Prostate gland (tissue), 2 donors: ENCODE measurements around the gene SRGAP2C. TPM values are rescaled to one million over a fixed set of nuclear protein-coding genes. Genes with fewer than 3 reads are reported as not detected.
"Not testable (repeated sequence)": the region's sequence is repeated elsewhere in the genome, so short reads cannot be mapped to it uniquely, and the experiment has no call there.

Source experiments
- DNase-seq: peaks from one replicate; pipeline ENCODE4 v3.0.0-alpha.2; 2019; ENCODE audit warnings: low spot score
- H3K27ac ChIP-seq, 2 donors: fragments of 200-600 bp; sonication (generic); 2 replicates each; pipeline ENCODE4 v1.5.1; 2017 to 2019
- H3K27me3 ChIP-seq: fragments of 200-600 bp; sonication (generic); replicated peaks from 2 replicates; pipeline ENCODE4 v1.5.1; 2019; ENCODE audit not compliant: insufficient read depth
- H3K36me3 ChIP-seq, 2 donors: fragments of 200-600 bp; sonication (generic); 1 replicate in 1 of 2; 2 replicates in 1 of 2; pipeline versions ENCODE4 v1.5.1 to v1.8.1; 2017 to 2019
- H3K4me1 ChIP-seq: fragments of 200-600 bp; sonication (generic); replicated peaks from 2 replicates; pipeline ENCODE4 v1.5.1; 2019
- H3K4me3 ChIP-seq, 2 donors: fragments of 200-600 bp; sonication (generic); 2 replicates each; pipeline ENCODE4 v1.5.1; 2017 to 2019
- H3K9me3 ChIP-seq: fragments of 200-600 bp; sonication (generic); 2 replicates; pipeline ENCODE4 v1.5.1; 2017
- WGBS: methylation state at CpG from one replicate; pipeline ENCODE4 v1.1.5; 2018; 5-methylcytosine and 5-hydroxymethylcytosine counted together
- intact Hi-C: fragments of 100-400 bp; cut with DNase I; formaldehyde crosslinking; loops from one replicate; pipeline ENCODE4 v1.14.2; 2022
- total RNA-seq, 2 donors: library from RNA; depleted of rRNA; stranded (reverse); fragments of >200 nt; gene quantifications; one replicate each; pipeline ENCODE4 v1.1.0, GENCODE V29; 2016

SRGAP2C gene
- total RNA-seq, 2 donors from 2014 or later: 5.2 to 15.6 TPM

- intact Hi-C loops, H3K36me3 ChIP-seq, DNase-seq, H3K27ac ChIP-seq, H3K4me3 ChIP-seq, H3K4me1 ChIP-seq, H3K27me3 ChIP-seq, H3K9me3 ChIP-seq: not testable (repeated sequence)
- WGBS: 100% methylated on average over 2 of the region's 2 CpGs
Measured at GRCh38 chr1:121301876-121302275, 117.1 kb downstream of the SRGAP2C start.

- H3K4me1 ChIP-seq, H3K36me3 ChIP-seq, H3K4me3 ChIP-seq, H3K27me3 ChIP-seq, intact Hi-C loops, H3K27ac ChIP-seq, H3K9me3 ChIP-seq, DNase-seq: not testable (repeated sequence)
- WGBS: no CpG with 5 or more reads among the region's 3 CpGs
Measured at GRCh38 chr1:121307759-121308158, 123.0 kb downstream of the SRGAP2C start.

- H3K9me3 ChIP-seq, H3K27ac ChIP-seq, H3K4me1 ChIP-seq, H3K36me3 ChIP-seq, DNase-seq, H3K4me3 ChIP-seq, H3K27me3 ChIP-seq, intact Hi-C loops: not testable (repeated sequence)
Measured at GRCh38 chr1:121315509-121315908, 130.7 kb downstream of the SRGAP2C start.

- H3K9me3 ChIP-seq, H3K36me3 ChIP-seq, H3K4me3 ChIP-seq, intact Hi-C loops, H3K4me1 ChIP-seq, H3K27me3 ChIP-seq, H3K27ac ChIP-seq, DNase-seq: not testable (repeated sequence)
- whole genome bisulfite sequencing: 47% methylated on average over 2 of the region's 3 CpGs
Measured at GRCh38 chr1:121316081-121316480, 131.3 kb downstream of the SRGAP2C start.

- H3K4me1 ChIP-seq, H3K4me3 ChIP-seq, H3K36me3 ChIP-seq, intact Hi-C loops, H3K9me3 ChIP-seq, H3K27ac ChIP-seq, H3K27me3 ChIP-seq, DNase-seq: not testable (repeated sequence)
- whole genome bisulfite sequencing: 71% methylated on average over 4 of the region's 11 CpGs
Measured at GRCh38 chr1:121317491-121318468, 133.0 kb downstream of the SRGAP2C start.

GRCh38 chr1:121318687-121319086 is 133.9 kb downstream of the SRGAP2C start:
- H3K36me3 ChIP-seq, intact Hi-C loops, DNase-seq, H3K27me3 ChIP-seq, H3K9me3 ChIP-seq, H3K27ac ChIP-seq, H3K4me3 ChIP-seq, H3K4me1 ChIP-seq: not testable (repeated sequence)
- WGBS: 0% methylated on average over 1 of the region's 2 CpGs

GRCh38 chr1:121321660-121322059 is 136.9 kb downstream of the SRGAP2C start:
- H3K4me3 ChIP-seq, intact Hi-C loops, H3K4me1 ChIP-seq, H3K36me3 ChIP-seq, DNase-seq, H3K27ac ChIP-seq, H3K9me3 ChIP-seq, H3K27me3 ChIP-seq: not testable (repeated sequence)
- WGBS: no CpG with 5 or more reads among the region's 1 CpG

- H3K4me3 ChIP-seq, H3K27me3 ChIP-seq, H3K4me1 ChIP-seq, H3K36me3 ChIP-seq, DNase-seq, H3K9me3 ChIP-seq, H3K27ac ChIP-seq, intact Hi-C loops: not testable (repeated sequence)
Measured at GRCh38 chr1:121324726-121325125, 140.0 kb downstream of the SRGAP2C start.

GRCh38 chr1:121332141-121332540 is 147.4 kb downstream of the SRGAP2C start:
- H3K36me3 ChIP-seq, intact Hi-C loops, DNase-seq, H3K4me1 ChIP-seq, H3K27ac ChIP-seq, H3K9me3 ChIP-seq, H3K4me3 ChIP-seq, H3K27me3 ChIP-seq: not testable (repeated sequence)

GRCh38 chr1:121332599-121333562 is 148.1 kb downstream of the SRGAP2C start:
- DNase-seq, H3K27ac ChIP-seq, H3K36me3 ChIP-seq, intact Hi-C loops, H3K4me1 ChIP-seq, H3K4me3 ChIP-seq, H3K27me3 ChIP-seq, H3K9me3 ChIP-seq: not testable (repeated sequence)
- WGBS: no CpG with 5 or more reads among the region's 8 CpGs

- WGBS: no CpG with 5 or more reads among the region's 1 CpG
- H3K9me3 ChIP-seq, H3K27ac ChIP-seq, intact Hi-C loops, DNase-seq, H3K4me1 ChIP-seq, H3K36me3 ChIP-seq, H3K4me3 ChIP-seq, H3K27me3 ChIP-seq: not testable (repeated sequence)
Measured at GRCh38 chr1:121337958-121338357, 153.2 kb downstream of the SRGAP2C start.

- H3K36me3 ChIP-seq, H3K27ac ChIP-seq, H3K4me1 ChIP-seq, H3K4me3 ChIP-seq, intact Hi-C loops, H3K9me3 ChIP-seq, H3K27me3 ChIP-seq, DNase-seq: not testable (repeated sequence)
- no CpG with 5 or more reads among the region's 2 CpGs for WGBS
Measured at GRCh38 chr1:121339611-121340010, 154.8 kb downstream of the SRGAP2C start.
